Daoy (cell line): ENCODE measurements around the gene RIN1. TPM values are rescaled to one million over a fixed set of nuclear protein-coding genes. Genes with fewer than 3 reads are reported as not detected.
A peak's percentile ranks its signal among the peaks of the same experiment; 100 is the strongest.
"Not testable (repeated sequence)": the region's sequence is repeated elsewhere in the genome, so short reads cannot be mapped to it uniquely, and the experiment has no call there.

Source experiments
- DNase-seq: peaks from one replicate; pipeline ENCODE4 v3.0.0-alpha.2; 2015; ENCODE audit warnings: low read depth
- total RNA-seq: library from RNA; depleted of rRNA; stranded (reverse); fragments of >200 nt; shearing (Covaris generic); gene quantifications from 2 replicates; pipeline ENCODE4 v1.2.3, GENCODE V29; 2014

Gene RIN1
- total RNA-seq, 1 experiment from 2014 or later: 14.6 TPM

DNA sequence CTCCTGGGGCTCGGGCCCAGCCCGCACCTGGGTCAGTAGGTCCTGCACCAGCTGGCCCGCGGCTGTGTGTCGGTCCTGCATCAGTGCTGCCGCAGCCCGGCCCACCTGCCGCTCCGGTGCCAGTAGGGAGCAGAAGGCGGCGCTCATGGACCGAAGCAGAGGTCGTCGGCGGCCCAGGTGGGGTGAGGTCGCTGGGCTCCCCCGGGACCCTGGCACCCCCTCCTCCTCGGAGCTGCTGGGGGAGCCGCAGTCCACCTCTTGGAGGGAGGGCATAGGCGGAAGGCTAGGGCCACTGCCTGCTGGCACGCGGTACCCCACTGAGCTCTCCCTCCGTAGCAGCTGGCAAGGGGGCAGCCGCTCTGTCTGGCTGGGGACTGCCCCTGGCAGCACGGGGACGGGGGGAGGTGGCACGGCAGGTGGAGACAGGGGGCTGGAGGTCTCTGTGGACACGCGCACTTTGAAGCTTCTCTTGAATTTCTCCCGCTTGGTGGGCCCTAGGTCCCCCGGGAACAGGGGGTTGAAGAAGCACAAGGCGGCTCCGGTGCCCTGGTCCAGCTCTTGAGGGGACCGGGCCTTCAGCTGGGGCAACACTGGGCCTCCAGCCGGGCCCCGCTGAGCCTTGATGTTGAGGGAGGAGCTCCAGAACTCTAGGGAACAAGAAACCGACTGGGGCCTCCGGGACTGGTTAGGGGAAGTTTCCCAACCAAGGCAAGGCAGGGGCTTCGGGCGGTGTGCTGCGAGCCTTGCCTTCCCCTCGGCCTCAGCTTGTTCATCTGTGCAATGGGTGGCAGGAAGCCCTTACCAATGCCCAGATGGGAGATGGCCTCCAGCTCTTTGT, 1.4 kb downstream of the RIN1 start:
- no peak for DNase-seq

DNA sequence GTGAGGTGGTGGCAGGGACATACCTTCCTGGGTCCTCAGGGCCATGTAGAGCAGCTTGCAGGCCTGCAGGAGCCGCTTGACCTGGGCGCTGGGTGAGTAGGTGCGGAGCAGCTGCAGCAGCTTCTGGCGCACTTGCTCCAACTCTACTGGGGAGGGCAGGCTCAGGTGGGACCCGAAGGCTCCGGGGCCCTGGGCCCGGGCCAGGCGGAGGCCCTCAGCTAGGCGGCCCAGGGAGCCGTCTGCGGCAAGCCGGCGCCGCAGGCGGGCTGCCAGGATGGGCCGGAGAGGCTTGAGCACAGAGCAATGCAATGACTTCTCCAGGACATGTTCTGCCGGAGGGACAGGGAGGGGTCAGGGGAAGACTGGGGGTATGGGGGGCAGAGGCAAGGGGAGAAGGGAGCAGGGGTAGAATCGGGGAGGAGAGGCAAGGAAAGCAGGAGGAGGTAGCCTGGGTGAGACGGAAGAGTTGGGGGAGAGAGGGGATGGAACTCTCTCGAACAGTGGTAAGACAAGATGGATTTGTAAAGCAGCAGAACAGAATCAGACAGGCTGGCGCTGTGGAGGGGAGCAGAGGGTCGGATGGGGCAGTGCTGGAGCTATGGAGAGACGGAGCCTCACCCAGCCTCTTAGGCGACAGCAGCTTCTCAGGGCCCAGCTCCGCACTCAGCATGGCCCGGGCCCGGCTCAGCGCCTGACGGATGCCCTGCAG, 2.2 kb downstream of the RIN1 start:
- DNase-seq: no peak

DNA sequence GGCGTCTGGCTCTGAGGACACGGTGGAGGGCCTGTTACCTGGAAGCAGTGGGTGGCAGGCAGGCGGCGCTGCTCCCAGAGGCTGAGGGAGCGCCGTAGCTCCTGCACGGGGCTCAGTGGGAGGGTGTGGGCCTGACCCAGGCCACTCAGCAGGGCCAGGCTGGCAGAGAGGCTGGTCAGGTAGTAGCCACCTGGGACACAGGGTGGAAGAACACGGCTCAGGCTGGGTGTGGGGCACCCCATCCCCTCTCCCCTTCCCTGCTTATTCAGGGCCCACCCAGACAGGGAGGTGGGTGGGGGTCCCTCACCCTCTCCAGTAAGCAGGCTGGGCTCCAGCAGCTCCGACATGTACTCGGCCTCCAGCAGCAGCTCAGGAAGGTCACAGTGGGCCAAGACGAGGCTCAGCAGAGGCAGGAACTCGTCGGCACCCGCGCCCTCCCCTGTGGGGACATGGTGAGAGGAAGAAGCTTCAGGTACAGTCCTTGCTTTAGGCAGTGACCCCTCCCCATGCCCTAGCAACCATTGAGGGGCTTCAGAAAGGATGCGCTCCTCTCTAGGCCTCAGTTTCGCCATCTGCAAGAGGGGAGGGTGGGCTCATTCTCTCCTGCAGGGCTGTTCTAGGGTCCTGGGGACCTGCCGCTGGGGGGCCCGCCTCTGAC, 2.9 kb downstream of the RIN1 start:
- DNase-seq: no peak

DNA sequence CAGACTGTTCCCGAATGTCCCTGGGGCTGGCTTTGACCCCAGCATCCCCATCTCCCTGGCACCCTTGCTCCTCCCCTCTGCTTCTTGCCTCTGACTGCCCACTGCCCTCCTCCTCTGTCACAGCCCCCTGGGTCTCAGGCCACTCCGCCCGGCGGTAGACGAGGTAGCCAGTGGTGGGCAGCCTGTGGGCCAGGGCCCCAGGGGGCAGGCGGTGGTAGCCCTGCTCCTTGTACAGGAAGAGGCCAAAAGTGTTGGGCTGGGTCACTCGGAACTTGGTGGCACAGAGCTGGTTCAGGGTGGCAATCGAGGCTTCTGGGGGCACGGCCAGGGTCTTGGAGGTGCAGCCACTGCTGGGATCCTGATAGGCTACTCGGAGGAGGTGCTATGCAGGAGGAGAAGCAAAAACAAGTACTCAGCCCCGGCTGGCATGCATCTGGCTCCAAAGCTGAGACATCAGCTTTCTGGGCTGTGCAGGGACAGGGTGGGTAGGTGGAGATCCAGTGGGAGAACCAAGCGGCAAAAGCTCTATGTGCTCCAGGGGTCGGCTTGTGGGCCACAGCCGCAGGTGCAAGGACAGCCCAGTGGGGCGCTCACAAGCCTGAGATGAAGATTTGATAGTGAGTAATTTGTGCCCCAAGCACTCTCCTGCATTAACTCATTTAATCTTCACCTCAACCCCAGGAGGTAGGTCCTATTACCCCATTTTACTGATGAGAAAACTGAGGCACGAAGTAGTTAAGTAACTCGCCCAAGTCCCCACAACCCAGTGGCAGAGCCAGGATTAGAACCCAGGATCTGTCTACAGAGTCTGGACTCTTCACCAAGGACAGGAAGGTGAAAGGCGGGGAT, 3.6 kb downstream of the RIN1 start:
- no peak for DNase-seq

DNA sequence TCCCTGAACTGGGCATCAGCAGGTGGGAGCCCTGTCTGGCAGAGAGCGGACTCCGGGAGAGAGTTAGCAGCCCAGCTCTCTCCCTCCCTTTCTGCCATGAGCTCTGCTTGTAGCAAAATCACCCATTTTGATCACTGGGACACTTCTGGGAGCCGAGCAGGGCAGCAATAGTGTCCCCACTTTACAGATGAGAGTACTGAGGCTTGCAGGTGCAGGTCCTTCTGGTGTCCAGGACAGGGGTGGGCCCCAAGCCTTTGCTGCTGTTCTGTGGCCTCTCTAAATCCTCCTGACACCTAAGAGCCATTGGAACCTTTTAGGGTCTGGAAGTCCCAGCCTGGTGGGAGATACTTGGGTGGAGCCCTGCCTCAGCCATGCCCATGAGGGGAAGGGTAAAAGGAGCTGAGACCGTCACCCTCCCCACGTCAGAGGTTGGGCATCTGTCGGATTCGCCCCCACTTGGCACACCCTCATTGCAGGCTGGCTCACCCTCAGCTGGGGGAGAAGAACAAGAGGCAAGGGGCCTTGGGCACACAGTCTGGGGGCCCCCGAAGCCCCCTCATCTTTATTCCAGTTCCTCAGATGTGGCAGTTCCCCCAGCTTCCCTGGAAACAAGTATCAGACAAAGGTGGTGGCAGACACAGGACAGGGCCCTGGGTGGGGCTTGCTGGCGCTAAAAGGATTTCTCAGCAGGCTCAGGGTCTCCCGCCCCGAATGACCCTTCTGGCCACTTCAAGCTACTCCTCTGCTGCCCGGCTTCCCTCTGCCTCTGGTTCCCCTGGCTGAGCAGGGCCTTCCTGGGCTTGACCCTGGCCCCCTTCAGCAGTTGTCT, 4.5 kb downstream of the RIN1 start:
- DNase-seq: no peak

DNA sequence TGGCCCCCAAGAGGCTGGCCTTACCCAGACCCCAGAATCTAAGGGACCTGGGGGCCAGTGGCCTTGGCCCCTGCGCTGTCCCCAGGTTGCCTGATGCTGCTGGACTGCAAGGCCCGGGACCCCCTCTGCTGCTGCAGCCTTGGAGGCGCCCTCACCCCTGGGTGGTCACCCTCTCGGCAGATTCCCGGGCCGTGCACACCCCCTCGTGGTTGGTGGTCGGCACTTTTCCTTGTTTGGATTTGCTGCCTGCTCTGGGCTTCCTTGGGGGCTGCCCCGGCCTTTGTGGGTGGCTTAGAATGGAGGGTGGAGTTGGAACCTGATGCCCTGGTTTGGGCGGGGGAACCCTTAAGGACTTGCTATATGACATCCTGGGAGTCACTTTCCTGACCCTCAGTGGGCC, 5.3 kb downstream of the RIN1 start:
- DNase-seq: no peak

DNA sequence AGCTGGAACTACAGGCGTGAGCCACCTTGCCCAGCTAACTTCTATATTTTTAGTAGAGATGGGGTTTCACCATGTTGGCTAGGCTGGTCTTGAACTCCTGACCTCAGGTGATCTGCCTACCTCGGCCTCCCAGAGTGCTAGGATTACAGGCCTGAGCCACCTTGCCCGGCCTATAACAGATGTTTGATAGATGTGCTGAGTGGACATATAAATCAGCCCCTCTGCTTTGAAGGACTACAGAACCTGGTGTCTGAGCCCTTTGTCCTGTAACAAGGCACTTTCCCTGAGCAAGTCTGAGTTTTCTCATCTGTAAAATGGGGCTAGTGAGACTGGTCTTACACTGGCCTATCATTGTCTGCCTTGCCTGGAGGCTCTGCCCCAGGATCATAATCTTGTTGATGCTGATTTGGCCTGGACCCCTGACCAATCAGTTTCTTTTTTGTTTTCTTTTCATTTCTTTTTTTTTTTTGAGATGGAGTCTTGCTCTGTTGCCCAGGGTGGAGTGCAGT, 7.0 kb downstream of the RIN1 start:
- DNase-seq: no peak

DNA sequence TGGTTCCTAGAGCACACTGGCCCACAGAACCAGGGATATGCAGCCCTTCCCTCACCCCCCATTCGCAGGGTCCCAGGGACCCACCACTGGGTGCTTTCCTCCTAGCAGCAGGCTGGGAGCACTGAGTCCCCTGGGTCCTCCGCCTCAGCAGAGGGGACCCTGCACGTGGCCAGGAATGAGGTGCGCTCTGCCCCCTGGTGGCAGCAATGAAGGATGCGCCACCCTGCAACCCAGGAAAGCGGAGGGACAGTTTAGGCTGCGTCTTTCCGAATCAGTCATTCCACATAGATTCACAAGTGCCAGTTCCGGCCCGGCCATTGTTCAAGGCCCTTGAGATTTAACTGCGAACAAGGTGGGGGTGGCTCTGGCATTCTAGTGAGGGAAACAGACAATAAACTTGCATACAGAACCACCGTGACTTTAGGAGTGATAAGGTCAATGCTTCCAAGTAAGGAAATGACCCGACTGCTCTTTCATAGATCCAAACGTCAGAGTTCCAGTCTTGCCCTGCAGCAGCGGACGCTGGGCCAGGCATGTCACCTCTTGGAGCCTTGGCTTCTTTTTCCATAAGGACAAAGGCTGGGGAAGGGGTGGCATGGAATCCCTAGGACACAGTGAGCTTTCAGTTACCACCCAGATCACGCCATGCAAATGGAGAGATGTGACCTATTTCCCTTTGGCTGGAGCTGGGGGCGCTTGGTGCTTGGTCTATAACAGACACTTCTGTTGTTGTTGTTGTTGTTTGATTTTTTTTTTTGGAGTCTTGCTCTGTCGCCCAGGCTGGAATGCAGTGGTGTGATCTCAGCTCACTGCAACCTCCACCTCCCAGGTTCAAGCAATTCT, 7.7 kb downstream of the RIN1 start:
- peak; percentile 80 for DNase-seq

DNA sequence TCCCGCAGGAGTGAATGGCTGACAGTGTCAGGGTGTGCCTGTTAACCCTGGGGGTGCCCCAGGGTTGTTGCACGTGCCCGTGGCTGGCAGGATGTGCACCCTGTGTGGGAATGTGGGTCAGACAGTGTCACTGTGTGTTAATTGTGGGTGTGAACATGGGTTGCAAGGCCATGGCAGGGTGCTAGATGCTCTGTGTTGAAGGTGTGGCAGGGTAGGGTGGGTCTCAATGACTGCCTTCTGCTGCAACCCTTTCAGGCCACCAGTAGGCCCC, 8.3 kb downstream of the RIN1 start:
- DNase-seq: peak; percentile 27

DNA sequence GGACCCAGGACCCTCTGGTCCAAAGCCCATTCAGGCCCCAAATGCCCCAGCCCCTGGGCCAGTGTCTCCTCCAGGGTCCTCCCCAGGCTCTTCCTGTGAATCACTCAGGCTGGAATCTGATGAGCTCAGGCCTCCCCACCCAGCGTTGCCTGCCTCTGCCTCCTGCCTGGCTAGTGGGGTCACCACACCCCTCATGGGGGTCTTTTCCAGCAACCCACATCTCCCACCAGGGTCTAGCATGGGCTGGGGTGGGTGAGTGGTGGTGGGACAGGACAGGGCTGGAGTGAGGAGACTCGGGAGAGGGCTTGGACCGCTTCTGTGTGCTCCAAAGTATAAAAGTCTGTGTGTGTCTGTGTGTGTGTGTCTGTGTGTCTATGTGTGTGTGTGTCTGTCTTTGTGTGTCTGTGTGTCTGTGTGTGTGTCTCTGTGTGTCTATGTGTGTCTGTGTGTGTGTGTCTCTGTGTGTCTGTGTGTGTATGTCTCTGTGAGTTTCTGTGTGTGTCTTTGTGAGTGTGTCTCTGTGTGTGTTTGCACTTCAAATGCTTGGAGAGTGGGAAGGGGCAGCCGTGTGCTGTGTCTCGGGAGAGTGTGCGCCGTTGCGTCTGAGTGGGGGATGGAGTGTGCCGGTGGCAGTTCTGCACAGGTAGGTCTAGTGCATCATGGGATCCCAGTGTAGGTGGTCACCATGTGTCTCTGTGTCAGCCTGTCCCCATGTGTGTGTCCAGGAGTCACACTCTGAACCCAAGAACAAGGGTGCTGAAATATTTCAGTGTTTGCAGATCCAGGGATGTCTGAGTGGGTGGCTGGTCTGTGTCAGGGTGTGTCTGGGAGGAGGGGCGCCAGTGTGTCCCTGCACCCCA, 8.8 kb downstream of the RIN1 start:
- peak; percentile 79 for DNase-seq

DNA sequence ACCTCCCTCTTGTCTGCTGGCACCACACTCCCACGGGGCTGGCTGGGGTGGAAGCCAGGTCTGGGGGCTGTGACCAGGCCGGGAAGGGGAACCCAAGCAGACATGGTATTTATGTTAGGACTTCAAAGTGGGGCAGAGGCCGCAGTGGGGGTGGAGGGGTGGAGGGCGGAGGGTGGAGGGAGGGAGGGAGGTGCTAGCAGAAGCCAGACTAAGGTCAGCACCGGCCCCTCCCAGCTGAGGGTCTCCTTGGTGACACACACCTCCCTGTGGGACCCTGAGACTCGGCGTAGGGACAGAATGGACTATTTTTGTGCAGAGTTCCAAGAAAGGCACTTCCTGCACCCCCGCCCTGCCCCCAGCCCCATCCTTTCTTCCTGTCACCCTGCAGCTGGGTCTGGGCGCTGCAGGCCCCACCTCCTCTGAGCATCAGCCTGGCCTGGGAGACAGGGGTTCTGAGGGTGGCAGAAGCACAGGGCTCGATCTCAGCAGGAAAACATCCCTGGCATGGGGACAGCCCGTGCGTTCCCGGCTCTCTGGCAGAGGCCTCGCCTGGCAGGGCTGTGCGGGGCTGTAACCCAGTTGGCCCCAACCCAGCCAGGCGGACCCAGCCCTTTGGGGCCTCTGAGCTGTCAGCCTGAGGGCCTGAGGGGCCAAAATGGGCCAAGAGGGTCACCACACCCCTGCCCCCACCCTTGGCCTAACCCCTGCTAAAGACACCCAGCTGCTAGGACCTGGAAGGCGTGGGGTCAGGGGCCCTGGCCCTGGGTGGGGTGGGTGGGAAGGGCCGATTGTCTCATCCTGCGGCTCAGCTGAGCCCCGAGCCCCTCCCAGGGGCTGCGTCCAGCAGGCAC, 9.7 kb downstream of the RIN1 start:
- DNase-seq: peak; percentile 49

DNA sequence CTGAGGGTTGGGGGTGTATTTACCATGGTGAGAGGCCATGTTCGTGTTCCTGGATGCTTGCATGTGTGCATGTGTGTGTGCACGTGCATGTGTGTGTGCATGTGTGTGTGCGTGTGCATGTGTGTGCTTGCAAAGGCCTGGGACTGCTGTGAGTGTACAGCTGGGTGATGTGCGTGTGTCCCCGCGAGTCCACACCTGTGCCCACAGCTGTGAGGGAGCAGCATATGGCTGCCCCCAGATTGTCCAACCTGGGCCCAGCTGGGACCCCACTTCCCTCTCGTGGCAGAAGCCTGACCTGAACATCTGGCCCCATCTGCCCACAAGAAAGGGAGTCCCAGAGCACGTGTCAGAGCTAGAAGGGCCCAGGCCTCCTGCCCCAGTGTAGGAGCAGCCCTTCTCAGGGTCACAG, 11.0 kb downstream of the RIN1 start:
- DNase-seq: no peak

DNA sequence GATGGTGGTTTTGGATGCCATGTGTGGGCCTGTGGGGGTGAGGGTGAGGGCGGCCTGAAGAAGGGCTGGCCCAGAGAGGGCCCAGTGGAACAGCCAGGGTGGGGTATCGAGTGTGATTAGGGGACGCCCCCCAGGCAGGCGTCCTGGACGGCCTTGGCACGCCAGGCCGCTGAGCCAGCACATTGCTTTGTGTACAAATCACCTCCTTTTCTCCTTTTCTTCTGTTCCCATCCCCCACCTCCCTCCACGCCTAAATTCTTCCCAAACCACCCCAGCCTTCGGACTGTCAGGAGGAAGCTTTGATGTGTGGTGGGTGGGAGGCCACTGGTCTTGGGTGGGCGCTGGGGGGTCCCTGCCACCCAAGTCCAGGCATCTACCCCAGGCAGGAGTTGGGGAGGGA, 11.6 kb downstream of the RIN1 start:
- DNase-seq: no peak

DNA sequence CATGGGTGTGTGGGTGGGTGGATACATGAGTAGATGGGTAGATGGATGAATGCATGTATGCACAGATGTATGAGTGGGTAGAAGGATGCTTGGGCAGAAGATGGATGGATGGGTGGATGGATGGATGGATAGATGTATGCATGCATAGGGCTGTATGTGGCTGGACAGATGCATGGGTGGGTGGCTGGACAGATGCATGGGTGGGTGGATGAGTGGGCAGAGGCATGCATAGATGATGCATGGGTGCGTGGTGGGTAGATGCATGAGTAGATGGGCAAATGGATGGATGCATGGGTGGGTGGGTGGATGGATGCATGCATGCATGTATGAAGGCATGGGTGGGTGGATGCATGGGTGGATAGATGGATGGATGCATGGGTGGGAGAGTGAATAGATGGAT, 12.6 kb downstream of the RIN1 start:
- DNase-seq: no peak

DNA sequence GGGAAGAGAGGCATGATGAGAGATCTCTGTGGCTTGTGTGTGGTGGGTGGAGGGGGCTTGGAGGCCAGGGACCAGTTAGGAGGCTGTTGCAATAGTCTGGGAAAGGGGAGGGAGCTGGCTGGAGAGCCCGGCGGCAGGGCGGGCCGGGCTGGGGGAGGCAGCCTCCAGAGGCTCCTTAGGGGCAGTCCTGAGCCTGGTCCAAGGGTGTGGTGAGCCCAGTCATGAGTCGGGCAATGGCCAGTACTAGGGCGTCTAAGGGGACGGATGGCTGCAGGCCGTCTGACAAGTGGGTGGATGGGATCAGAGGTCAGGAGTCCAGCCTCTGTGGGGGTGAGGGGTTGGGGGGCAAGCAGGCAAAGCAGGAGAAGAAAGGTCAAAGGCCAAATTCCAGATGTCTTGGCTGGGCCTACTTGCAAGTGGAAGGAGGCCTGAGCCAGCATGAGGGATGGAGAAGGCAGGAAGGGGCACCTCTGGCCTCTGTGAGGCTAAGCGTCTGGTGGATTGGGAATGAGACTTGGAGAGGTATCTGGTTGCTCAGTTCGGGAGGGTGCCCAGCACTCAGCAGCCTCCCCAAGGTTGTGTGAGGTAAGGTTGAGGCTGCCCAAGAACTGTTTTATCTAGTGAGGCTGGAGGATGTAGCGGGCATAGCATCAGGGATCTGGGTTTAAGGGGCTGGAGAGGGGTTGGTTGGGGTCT, 13.4 kb downstream of the RIN1 start:
- no peak for DNase-seq

DNA sequence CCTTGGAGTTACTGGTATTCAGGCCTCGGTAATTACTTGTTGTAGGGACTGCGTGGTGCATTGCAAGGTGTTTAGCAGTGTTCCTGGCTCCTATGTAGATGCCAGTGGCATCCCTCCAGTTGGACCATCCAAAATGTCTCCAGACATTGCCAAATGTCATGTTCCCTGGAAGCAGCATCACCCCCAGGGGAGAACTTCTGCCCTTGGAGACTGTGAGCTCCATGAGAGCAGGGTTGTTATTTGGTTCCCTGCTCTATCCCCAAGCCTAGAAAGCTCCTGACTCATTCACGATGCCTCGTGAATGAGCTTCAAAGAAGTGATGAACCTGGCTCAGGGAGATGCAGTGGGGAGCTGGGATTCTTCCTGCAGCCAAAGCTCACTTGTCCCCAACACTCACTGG, 14.6 kb downstream of the RIN1 start:
- DNase-seq: no peak

DNA sequence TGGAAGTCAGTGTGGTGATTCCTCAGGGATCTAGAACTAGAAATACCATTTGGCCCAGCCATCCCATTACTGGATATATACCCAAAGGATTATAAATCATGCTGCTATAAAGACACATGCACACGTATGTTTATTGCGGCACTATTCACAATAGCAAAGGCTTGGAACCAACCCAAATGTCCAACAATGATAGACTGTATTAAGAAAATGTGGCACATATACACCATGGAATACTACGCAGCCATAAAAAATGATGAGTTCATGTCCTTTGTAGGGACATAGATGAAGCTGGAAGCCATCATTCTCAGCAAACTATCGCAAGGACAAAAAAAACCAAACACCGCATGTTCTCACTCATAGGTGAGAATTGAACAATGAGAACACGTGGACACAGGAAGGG, 15.5 kb downstream of the RIN1 start:
- not testable (repeated sequence) for DNase-seq

DNA sequence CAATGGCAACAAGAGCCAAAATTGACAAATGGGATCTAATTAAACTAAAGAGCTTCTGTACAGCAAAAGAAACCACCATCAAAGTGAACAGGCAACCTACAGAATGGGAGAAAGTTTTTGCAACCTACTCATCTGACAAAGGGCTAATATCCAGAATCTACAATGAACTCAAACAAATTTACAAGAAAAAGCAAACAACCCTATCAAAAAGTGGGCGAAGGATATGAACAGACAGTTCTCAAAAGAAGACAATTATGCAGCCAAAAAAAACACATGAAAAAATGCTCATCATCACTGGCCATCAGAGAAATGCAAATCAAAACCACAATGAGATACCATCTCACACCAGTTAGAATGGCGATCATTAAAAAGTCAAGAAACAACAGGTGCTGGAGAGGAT, 15.9 kb downstream of the RIN1 start:
- not testable (repeated sequence) for DNase-seq
